ENCODE data around the gene TTC28.
"Not testable (repeated sequence)": the region's sequence is repeated elsewhere in the genome, so short reads cannot be mapped to it uniquely, and the experiment has no call there.

TTC28 gene

GRCh38 chr22:28364105-28364504, 315.5 kb downstream of the TTC28 start:
- DNase-seq (ENCODE audit: low read depth, low spot score): not testable (repeated sequence)

- no peak for DNase-seq (ENCODE audit: low read depth, low spot score)
Observed at GRCh38 chr22:28360939-28361338, 318.7 kb downstream of the TTC28 start.

- no peak for DNase-seq (ENCODE audit: low read depth, low spot score)
Observed at GRCh38 chr22:28358312-28358711, 321.3 kb downstream of the TTC28 start.

GRCh38 chr22:28357193-28357592, 322.4 kb downstream of the TTC28 start:
- DNase-seq (ENCODE audit: low read depth, low spot score): no peak

GRCh38 chr22:28351476-28351875, 328.2 kb downstream of the TTC28 start:
- DNase-seq (ENCODE audit: low read depth, low spot score): no peak

GRCh38 chr22:28348613-28349609, 330.7 kb downstream of the TTC28 start:
- DNase-seq (ENCODE audit: low read depth, low spot score): no peak

GRCh38 chr22:28346308-28346707, 333.3 kb downstream of the TTC28 start:
- DNase-seq (ENCODE audit: low read depth, low spot score): no peak

GRCh38 chr22:28344918-28345703, 334.5 kb downstream of the TTC28 start:
- DNase-seq (ENCODE audit: low read depth, low spot score): no peak

GRCh38 chr22:28341001-28341400, 338.6 kb downstream of the TTC28 start:
- DNase-seq (ENCODE audit: low read depth, low spot score): no peak

GRCh38 chr22:28333088-28333487, 346.6 kb downstream of the TTC28 start:
- DNase-seq (ENCODE audit: low read depth, low spot score): no peak

- no peak for DNase-seq (ENCODE audit: low read depth, low spot score)
Observed at GRCh38 chr22:28332410-28332809, 347.2 kb downstream of the TTC28 start.

GRCh38 chr22:28331695-28332094, 347.9 kb downstream of the TTC28 start:
- DNase-seq (ENCODE audit: low read depth, low spot score): no peak

GRCh38 chr22:28329186-28330073, 350.2 kb downstream of the TTC28 start:
- DNase-seq (ENCODE audit: low read depth, low spot score): no peak

- no peak for DNase-seq (ENCODE audit: low read depth, low spot score)
Observed at GRCh38 chr22:28328756-28329155, 350.9 kb downstream of the TTC28 start.

GRCh38 chr22:28316014-28316413, 363.6 kb downstream of the TTC28 start:
- no peak for DNase-seq (ENCODE audit: low read depth, low spot score)

GRCh38 chr22:28314959-28315358, 364.7 kb downstream of the TTC28 start:
- DNase-seq (ENCODE audit: low read depth, low spot score): no peak

GRCh38 chr22:28310299-28310698, 369.3 kb downstream of the TTC28 start:
- DNase-seq (ENCODE audit: low read depth, low spot score): no peak

GRCh38 chr22:28299753-28300152, 379.9 kb downstream of the TTC28 start:
- DNase-seq (ENCODE audit: low read depth, low spot score): no peak

GRCh38 chr22:28299309-28299708, 380.3 kb downstream of the TTC28 start:
- DNase-seq (ENCODE audit: low read depth, low spot score): no peak

- DNase-seq (ENCODE audit: low read depth, low spot score): no peak
Observed at GRCh38 chr22:28297504-28297903, 382.1 kb downstream of the TTC28 start.

GRCh38 chr22:28296452-28296851, 383.2 kb downstream of the TTC28 start:
- no peak for DNase-seq (ENCODE audit: low read depth, low spot score)
